MCF 10A (cell line): ENCODE data around the gene KLRD1. TPM values are rescaled to one million over a fixed set of nuclear protein-coding genes. Genes with fewer than 3 reads are reported as not detected.
A peak's percentile ranks its signal among the peaks of the same experiment; 100 is the strongest.

Experiments used
- Bru-seq: library from RNA; stranded (reverse); fragments of 400-500 nt; gene quantifications from one replicate; lab custom pipeline; 2021; lab: Mats Ljungman, UMichigan
- BruChase-seq, 2 experiments: library from RNA; stranded (reverse); fragments of 400-500 nt; gene quantifications; one replicate each; lab custom pipeline; 2021; lab: Mats Ljungman, UMichigan
- BruUV-seq: library from RNA; stranded (reverse); fragments of 400-500 nt; replicated peaks from 2 replicates; lab custom pipeline; 2021; lab: Mats Ljungman, UMichigan
- CTCF ChIA-PET: fragments of 300-600 bp; sonication (Branson Sonifier 250); formaldehyde crosslinking; extraction: SDS; loops from one replicate; lab custom pipeline; 2021; ENCODE audit warnings: antibody characterized with exemption, inconsistent platforms; lab: Yijun Ruan, JAX
- POLR2A ChIA-PET: fragments of 300-600, 350-650 bp; sonication (Branson Sonifier 250); formaldehyde crosslinking; extraction: SDS; loops from one replicate; lab custom pipeline; 2020; ENCODE audit warnings: antibody characterized with exemption, inconsistent platforms; lab: Yijun Ruan, JAX
- DNase-seq: peaks from one replicate; pipeline ENCODE4 v3.0.0-alpha.2; 2018; ENCODE audit not compliant: unreplicated experiment
- H3K27ac Mint-ChIP-seq: one replicate; pipeline ENCODE4 v1.8.0; 2022; ENCODE audit warnings: mild to moderate bottlenecking, low read depth, mixed read lengths; ENCODE audit not compliant: unreplicated experiment
- H3K27me3 Mint-ChIP-seq: one replicate; pipeline ENCODE4 v1.8.0; 2022; ENCODE audit warnings: mixed read lengths; ENCODE audit not compliant: insufficient read depth, unreplicated experiment
- H3K36me3 Mint-ChIP-seq: one replicate; pipeline ENCODE4 v1.8.0; 2022; ENCODE audit warnings: mild to moderate bottlenecking, moderate library complexity, mixed read lengths; ENCODE audit not compliant: insufficient read depth, unreplicated experiment
- H3K4me1 Mint-ChIP-seq: one replicate; pipeline ENCODE4 v1.8.0; 2022; ENCODE audit warnings: mixed read lengths; ENCODE audit not compliant: insufficient read depth, unreplicated experiment
- H3K4me3 Mint-ChIP-seq: one replicate; pipeline ENCODE4 v1.8.0; 2022; ENCODE audit warnings: mild to moderate bottlenecking, moderate library complexity, mixed read lengths; ENCODE audit not compliant: unreplicated experiment
- H3K9me3 Mint-ChIP-seq: one replicate; pipeline ENCODE4 v1.8.0; 2022; ENCODE audit warnings: mixed read lengths; ENCODE audit not compliant: unreplicated experiment
- intact Hi-C: fragments of 100-400 bp; cut with micrococcal nuclease; formaldehyde crosslinking; loops from 2 replicates; pipeline ENCODE4 v1.14.1; 2022
- long read RNA-seq: library from polyadenylated mRNA; stranded (forward); transcript quantifications from one replicate; pipeline ENCODE4 v2.0.0, GENCODE V29; 2022
- total RNA-seq: library from RNA; stranded (reverse); gene quantifications from 2 replicates; pipeline ENCODE4 v1.2.3, GENCODE V29; 2022
- TF ChIP-seq, protein P1 (sequence below): fragments of 200-600 bp; IDR thresholded peaks from one replicate; pipeline ENCODE4 v1.8.0; 2022; ENCODE audit warnings: antibody characterized with exemption, mild to moderate bottlenecking; ENCODE audit not compliant: unreplicated experiment

Gene KLRD1
- total RNA-seq (not detected in 2 replicates), Bru-seq, nascent RNA (percentile 11 among the genes with signal in this experiment), BruChase-seq, experiment 1, labeled RNA remaining after a 6-hour chase (percentile 23 among the genes with signal in this experiment), BruChase-seq, experiment 2, labeled RNA remaining after a 2-hour chase (percentile 23 among the genes with signal in this experiment)
- long read RNA-seq, result 0 reads

DNA sequence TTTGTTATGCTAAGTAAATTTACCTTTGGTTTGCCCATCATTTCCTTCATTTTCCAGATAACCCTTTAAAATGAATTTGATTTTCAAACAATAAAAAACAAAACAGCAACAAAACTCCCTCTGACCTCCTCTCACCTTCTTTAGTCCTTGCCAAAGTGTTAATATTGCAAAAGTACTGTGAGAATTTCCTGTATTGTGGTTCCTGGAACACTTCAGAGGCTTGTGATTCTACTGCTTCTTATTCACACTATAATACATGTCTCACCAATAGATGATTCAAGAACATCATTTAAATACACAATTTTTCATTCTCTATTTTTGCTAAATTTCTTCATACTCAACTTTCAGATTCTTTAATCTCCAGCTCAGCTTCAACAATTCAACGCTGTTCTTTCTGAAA is at the start of gene KLRD1:
Gene KLRD1 (plus strand): TSS at position 241 of the 400 bp plus-strand sequence. CDS start 208 bp downstream, outside the sequence.
- ChIA-PET CTCF (interaction anchor here (1.0 kb wide), 1 partner anchor 72 kb away, joined by 4 read pairs; no protein-coding TSS in a partner anchor), POLR2A (no interaction called here)
- Mint-ChIP-seq H3K4me3 (no peak within 1 kb of the TSS), H3K4me1 (peaks cover 12% of the 10 kb centered on the region), H3K27ac (no peak within 1 kb of the TSS), H3K27me3 (no peaks in the 10 kb centered on the region), H3K36me3 (no peaks in the 10 kb centered on the region), H3K9me3 (no peaks in the 10 kb centered on the region)
- no TSS peak for BruUV-seq
- intact Hi-C loops, result no loop called here
- peak; percentile 35 for DNase-seq
- TF ChIP-seq, protein P1, sequence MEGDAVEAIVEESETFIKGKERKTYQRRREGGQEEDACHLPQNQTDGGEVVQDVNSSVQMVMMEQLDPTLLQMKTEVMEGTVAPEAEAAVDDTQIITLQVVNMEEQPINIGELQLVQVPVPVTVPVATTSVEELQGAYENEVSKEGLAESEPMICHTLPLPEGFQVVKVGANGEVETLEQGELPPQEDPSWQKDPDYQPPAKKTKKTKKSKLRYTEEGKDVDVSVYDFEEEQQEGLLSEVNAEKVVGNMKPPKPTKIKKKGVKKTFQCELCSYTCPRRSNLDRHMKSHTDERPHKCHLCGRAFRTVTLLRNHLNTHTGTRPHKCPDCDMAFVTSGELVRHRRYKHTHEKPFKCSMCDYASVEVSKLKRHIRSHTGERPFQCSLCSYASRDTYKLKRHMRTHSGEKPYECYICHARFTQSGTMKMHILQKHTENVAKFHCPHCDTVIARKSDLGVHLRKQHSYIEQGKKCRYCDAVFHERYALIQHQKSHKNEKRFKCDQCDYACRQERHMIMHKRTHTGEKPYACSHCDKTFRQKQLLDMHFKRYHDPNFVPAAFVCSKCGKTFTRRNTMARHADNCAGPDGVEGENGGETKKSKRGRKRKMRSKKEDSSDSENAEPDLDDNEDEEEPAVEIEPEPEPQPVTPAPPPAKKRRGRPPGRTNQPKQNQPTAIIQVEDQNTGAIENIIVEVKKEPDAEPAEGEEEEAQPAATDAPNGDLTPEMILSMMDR, result no peak

DNA sequence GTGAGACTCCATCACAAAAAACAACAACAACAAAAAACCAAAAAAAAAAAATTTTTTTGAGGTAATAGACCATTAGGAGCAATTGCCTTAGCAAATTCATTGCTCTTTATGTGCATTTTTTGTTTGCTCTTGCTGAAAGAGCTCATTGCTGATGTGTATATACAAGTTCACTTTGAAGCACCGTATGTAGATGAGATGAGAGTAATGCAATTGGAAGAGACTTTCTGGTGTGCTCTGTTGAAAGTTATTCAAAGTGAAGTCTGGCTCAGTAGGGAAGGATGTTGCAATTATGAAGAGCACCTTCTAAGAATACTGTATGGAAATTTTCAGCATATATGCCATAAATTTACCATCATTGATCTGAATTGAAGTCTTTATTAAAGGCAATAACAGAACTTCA is 46.7 kb upstream of the KLRD1 start:
- no peak for DNase-seq
- TF ChIP-seq, protein P1, result no peak
- intact Hi-C loops, result no loop called here
- ChIA-PET POLR2A (no interaction called here), CTCF (interaction anchor here (1.8 kb wide), 1 partner anchor 25 kb away, joined by 5 read pairs; no protein-coding TSS in a partner anchor)
- Mint-ChIP-seq H3K9me3 (no peaks in the 10 kb centered on the region), H3K4me1 (no peaks in the 10 kb centered on the region), H3K36me3 (no peaks in the 10 kb centered on the region), H3K27ac (no peak overlapping the region), H3K27me3 (no peaks in the 10 kb centered on the region), H3K4me3 (no peak overlapping the region)
- BruUV-seq, result no TSS peak

- intact Hi-C loops, result no loop called here
- BruUV-seq, result no TSS peak
- no peaks in the 10 kb centered on the region for H3K9me3 Mint-ChIP-seq
- DNase-seq, result no peak
- no peak overlapping the region for H3K27ac Mint-ChIP-seq
- POLR2A ChIA-PET, result no interaction called here
- H3K27me3 Mint-ChIP-seq, result no peaks in the 10 kb centered on the region
- no peaks in the 10 kb centered on the region for H3K36me3 Mint-ChIP-seq
- TF ChIP-seq, protein P1, result no peak
- H3K4me1 Mint-ChIP-seq, result no peaks in the 10 kb centered on the region
- CTCF ChIA-PET, result interaction anchor here (0.6 kb wide), 1 partner anchor 30 kb away, joined by 3 read pairs; no protein-coding TSS in a partner anchor
- H3K4me3 Mint-ChIP-seq, result no peak overlapping the region
These were observed 39.6 kb upstream of the KLRD1 start for GRCh38 chr12:10268037-10268436.

GRCh38 chr12:10272467-10272866 is 35.2 kb upstream of the KLRD1 start:
- BruUV-seq, result no TSS peak
- TF ChIP-seq, protein P1, result no peak
- CTCF ChIA-PET, result no interaction called here
- no peak overlapping the region for H3K27ac Mint-ChIP-seq
- no peak overlapping the region for H3K4me3 Mint-ChIP-seq
- H3K9me3 Mint-ChIP-seq, result no peaks in the 10 kb centered on the region
- H3K4me1 Mint-ChIP-seq, result no peaks in the 10 kb centered on the region
- no peak for DNase-seq
- H3K36me3 Mint-ChIP-seq, result no peaks in the 10 kb centered on the region
- no peaks in the 10 kb centered on the region for H3K27me3 Mint-ChIP-seq
- POLR2A ChIA-PET, result no interaction called here
- intact Hi-C loops, result no loop called here
